GM23338 (cell line): ENCODE measurements around the gene PITRM1. TPM values are rescaled to one million over a fixed set of nuclear protein-coding genes. Genes with fewer than 3 reads are reported as not detected.

ENCODE experiments used
- ATAC-seq: fragments of 200-7000 bp; cut with Tn5 transposase; 3 replicates; pipeline ENCODE4 v1.9.1; 2020
- DNase-seq: peaks from one replicate; pipeline ENCODE4 v3.0.0-alpha.2; 2015; ENCODE audit warnings: low spot score
- H2AFZ ChIP-seq: fragments of 200-600 bp; sonication (generic); 2 replicates; pipeline ENCODE4 v1.8.0; 2016; ENCODE audit warnings: antibody characterized with exemption, mild to moderate bottlenecking, moderate library complexity
- H3F3A ChIP-seq: fragments of 200-600 bp; sonication (generic); replicated peaks from 2 replicates; pipeline ENCODE4 v1.8.0; 2017; ENCODE audit warnings: antibody characterized with exemption, mixed run types, low read depth
- H3K27ac ChIP-seq: fragments of 200-600 bp; sonication (generic); 2 replicates; pipeline ENCODE4 v1.6.1; 2016; ENCODE audit warnings: low read depth
- H3K27me3 ChIP-seq: fragments of 200-600 bp; sonication (generic); 2 replicates; pipeline ENCODE4 v1.8.0; 2016; ENCODE audit warnings: mild to moderate bottlenecking, mixed run types, moderate library complexity; ENCODE audit not compliant: insufficient read depth
- H3K36me3 ChIP-seq: fragments of 200-600 bp; sonication (generic); 2 replicates; pipeline ENCODE4 v1.8.0; 2016; ENCODE audit warnings: mild to moderate bottlenecking; ENCODE audit not compliant: insufficient read depth
- H3K4me1 ChIP-seq: fragments of 200-600 bp; sonication (generic); 2 replicates; pipeline ENCODE4 v1.8.0; 2016; ENCODE audit warnings: mild to moderate bottlenecking, moderate library complexity; ENCODE audit not compliant: insufficient read depth
- H3K4me2 ChIP-seq: fragments of 200-600 bp; sonication (generic); 2 replicates; pipeline ENCODE4 v1.7.1; 2017; ENCODE audit warnings: mixed run types
- H3K4me3 ChIP-seq: fragments of 200-600 bp; sonication (generic); 2 replicates; pipeline ENCODE4 v1.6.1; 2016; ENCODE audit warnings: mixed run types
- H3K79me2 ChIP-seq: fragments of 200-600 bp; sonication (generic); replicated peaks from 2 replicates; pipeline ENCODE4 v1.8.0; 2017; ENCODE audit warnings: mild to moderate bottlenecking; ENCODE audit not compliant: insufficient read depth
- H3K9me2 ChIP-seq: fragments of 200-600 bp; sonication (generic); 2 replicates; pipeline ENCODE4 v1.8.0; 2017; ENCODE audit not compliant: insufficient read depth
- H4K20me1 ChIP-seq: fragments of 200-600 bp; sonication (generic); replicated peaks from 2 replicates; pipeline ENCODE4 v1.8.0; 2017; ENCODE audit warnings: mild to moderate bottlenecking; ENCODE audit not compliant: insufficient read depth
- H3K27ac Mint-ChIP-seq: 2 replicates; pipeline ENCODE4 v1.8.0; 2020; ENCODE audit warnings: inconsistent platforms, mild to moderate bottlenecking, moderate library complexity, mixed read lengths
- H3K27me3 Mint-ChIP-seq: 3 replicates; pipeline ENCODE4 v1.8.0; 2022; ENCODE audit warnings: low read depth, mild to moderate bottlenecking, moderate library complexity, mixed read lengths, inconsistent platforms; ENCODE audit not compliant: insufficient read depth, poor library complexity
- H3K36me3 Mint-ChIP-seq: 3 replicates; pipeline ENCODE4 v1.8.0; 2021; ENCODE audit warnings: low read depth, mild to moderate bottlenecking, inconsistent platforms, moderate library complexity, mixed read lengths
- H3K4me1 Mint-ChIP-seq: 3 replicates; pipeline ENCODE4 v1.8.0; 2020; ENCODE audit warnings: mild to moderate bottlenecking, inconsistent platforms, mixed read lengths
- H3K4me3 Mint-ChIP-seq: 3 replicates; pipeline ENCODE4 v1.8.0; 2021; ENCODE audit warnings: moderate library complexity, mild to moderate bottlenecking, inconsistent platforms, mixed read lengths
- H3K9me3 Mint-ChIP-seq: 3 replicates; pipeline ENCODE4 v1.8.0; 2020; ENCODE audit warnings: moderate library complexity, mild to moderate bottlenecking, inconsistent platforms, mixed read lengths
- CREB1 ChIP-seq: fragments of 250-450 bp; sonication (Bioruptor Pico); IDR thresholded peaks from 2 replicates; pipeline ENCODE4 v1.5.0; 2020; ENCODE audit warnings: low read depth, mild to moderate bottlenecking, moderate library complexity
- ETS1 ChIP-seq: IDR thresholded peaks from 2 replicates; pipeline ENCODE4 v1.6.1; 2016; ENCODE audit warnings: antibody characterized with exemption
- POLR2AphosphoS5 ChIP-seq: IDR thresholded peaks from 2 replicates; pipeline ENCODE4 v1.6.1; 2016; ENCODE audit warnings: antibody characterized with exemption, low read depth
- REST ChIP-seq: IDR thresholded peaks from one replicate; pipeline ENCODE4 v1.6.1; 2018; ENCODE audit warnings: antibody characterized with exemption; ENCODE audit not compliant: unreplicated experiment
- STAT1 ChIP-seq: IDR thresholded peaks from one replicate; pipeline ENCODE4 v1.6.1; 2016; ENCODE audit warnings: antibody characterized with exemption; ENCODE audit not compliant: unreplicated experiment
- ZNF462 ChIP-seq: fragments of 250-450 bp; sonication (Bioruptor Pico); IDR thresholded peaks from 2 replicates; pipeline ENCODE4 v1.5.0; 2020; ENCODE audit warnings: mild to moderate bottlenecking, moderate library complexity
- polyA plus RNA-seq: library from polyadenylated mRNA; unstranded; fragments of >200 nt; fragmentation: Nextera tagmentation; extraction: Ambion mirVana; gene quantifications from 2 replicates; pipeline ENCODE4 v1.2.1, GENCODE V29; 2016
- total RNA-seq: library from RNA; depleted of rRNA; stranded (reverse); fragments of >200 nt; shearing (Covaris generic); gene quantifications from 2 replicates; pipeline ENCODE4 v1.2.3, GENCODE V29; 2014

Gene PITRM1
- total and polyA plus RNA-seq, 2 experiments from 2014 or later: 29.0 to 33.0 TPM

GRCh38 chr10:3136763-3137611 is 35.6 kb downstream of the PITRM1 start:
- no peak overlapping the region for H2AFZ ChIP-seq
- no peaks in the 10 kb centered on the region for H3K4me1 ChIP-seq
- H3K4me1 Mint-ChIP-seq: no peaks in the 10 kb centered on the region
- H3K9me3 Mint-ChIP-seq: no peaks in the 10 kb centered on the region
- TF ChIP-seq ETS1 (no peak), STAT1 (no peak), REST (no peak), ZNF462 (CRISPR knock-in tag) (no peak), POLR2AphosphoS5 (no peak), CREB1 (no peak)
- peaks cover 7% of the 10 kb centered on the region for H3K27me3 Mint-ChIP-seq
- H3K36me3 Mint-ChIP-seq: peaks cover 94% of the 10 kb centered on the region
- H3F3A ChIP-seq: no peaks in the 10 kb centered on the region; the same call in 1 of the 2 replicates
- no peak overlapping the region for H3K27ac Mint-ChIP-seq
- no peak overlapping the region for H3K4me3 Mint-ChIP-seq
- 0 out of 2 replicates have a peak overlapping the region, but pooled peaks have one; percentile 50 for H3K27ac ChIP-seq
- H3K4me3 ChIP-seq: no peak overlapping the region
- H3K27me3 ChIP-seq: no peaks in the 10 kb centered on the region
- H3K4me2 ChIP-seq: no peak overlapping the region
- no peak for ATAC-seq
- H3K36me3 ChIP-seq: peaks cover 55% of the 10 kb centered on the region
- H3K79me2 ChIP-seq: no peaks in the 10 kb centered on the region
- H3K9me2 ChIP-seq: no peaks in the 10 kb centered on the region
- H4K20me1 ChIP-seq: peaks cover 17% of the 10 kb centered on the region
- DNase-seq: no peak
